AG20443 (cell line): ENCODE results near the gene WWC1.
"Not testable (repeated sequence)": the region's sequence is repeated elsewhere in the genome, so short reads cannot be mapped to it uniquely, and the experiment has no call there.

Source experiments
- DNase-seq: peaks from one replicate; pipeline ENCODE4 v3.0.0; 2012; ENCODE audit warnings: low spot score, mixed read lengths

Gene WWC1

DNA sequence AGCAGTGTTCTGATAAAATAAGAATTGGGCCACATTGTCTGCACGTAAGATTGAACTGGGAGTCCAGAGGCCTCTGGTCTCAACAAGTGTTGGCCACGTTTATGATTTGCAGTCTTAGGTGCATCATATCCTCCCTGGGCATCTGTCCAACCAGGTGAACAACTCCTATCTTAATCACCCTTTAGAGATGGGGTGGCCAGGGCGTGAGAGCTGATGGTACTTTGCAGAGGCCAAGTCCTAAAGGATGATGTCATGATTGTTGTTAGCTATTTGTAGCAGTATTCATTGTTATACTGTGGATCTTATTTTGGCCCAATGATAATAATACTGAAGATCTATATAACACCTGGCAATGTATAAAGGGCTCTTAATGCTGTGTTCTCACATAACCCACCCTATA lies 121.6 kb downstream of the WWC1 start:
- no peak for DNase-seq

- DNase-seq, result no peak
Observed at GRCh38 chr5:168413596-168413995, 122.2 kb downstream of the WWC1 start.

DNA sequence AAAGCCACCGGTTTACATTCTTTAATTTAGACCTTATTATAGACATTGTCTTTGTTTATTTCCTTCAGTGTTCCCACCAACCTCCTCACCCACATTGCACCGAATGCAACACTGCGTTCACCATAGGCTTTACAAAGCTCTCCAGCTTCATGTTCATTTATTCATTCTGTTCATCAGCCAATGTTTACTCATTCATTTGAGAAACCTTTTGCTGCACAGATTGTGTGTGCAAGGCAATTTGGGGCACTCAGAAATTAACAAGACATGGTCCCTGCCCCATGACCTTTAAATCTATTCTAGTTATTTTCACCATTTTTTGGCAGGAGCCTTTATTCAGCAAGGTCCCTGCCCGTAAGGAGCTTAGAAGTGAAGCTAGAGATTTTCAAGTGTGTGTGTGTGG lies 124.0 kb downstream of the WWC1 start:
- DNase-seq, result no peak

DNA sequence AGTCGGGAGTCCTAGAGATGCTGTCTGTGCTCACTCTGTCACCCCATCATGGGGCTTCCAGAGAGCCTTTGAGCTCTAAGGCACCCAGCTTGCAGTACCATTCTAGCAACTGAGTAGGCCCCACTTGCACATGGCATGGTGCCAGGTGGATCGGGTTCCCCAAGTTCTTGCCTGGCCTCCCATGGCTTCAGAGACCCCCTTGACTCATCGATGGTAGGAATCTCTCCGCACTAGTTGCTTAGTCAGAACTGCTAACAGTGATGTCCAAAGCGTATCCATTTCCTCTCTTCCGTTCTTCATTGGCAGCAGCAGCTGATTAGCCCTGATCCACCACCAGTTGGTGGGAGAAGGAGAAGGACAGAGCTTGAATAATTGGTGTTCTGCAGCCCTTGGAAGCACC lies 124.5 kb downstream of the WWC1 start:
- no peak for DNase-seq

- no peak for DNase-seq
Observed at GRCh38 chr5:168417731-168418429, 126.4 kb downstream of the WWC1 start.

DNA sequence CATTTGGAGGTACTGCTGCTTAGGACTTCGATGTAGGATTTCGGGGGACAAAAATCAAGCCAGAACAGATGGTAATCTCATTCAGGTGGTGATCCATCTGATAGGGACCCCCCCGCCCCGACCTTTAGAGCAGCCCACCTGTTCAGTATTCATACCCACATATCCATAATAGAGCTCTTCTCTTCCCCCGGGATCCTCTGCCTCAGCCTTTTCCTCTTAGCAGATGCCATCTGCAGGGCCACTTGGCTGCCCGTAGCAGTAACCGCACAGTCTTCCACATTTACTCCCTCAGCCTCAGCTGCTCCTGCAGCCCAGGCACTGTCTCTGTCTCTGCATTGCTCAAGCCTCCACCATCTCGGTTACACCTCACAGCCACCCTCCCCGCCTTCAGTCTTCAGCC lies 129.0 kb downstream of the WWC1 start:
- DNase-seq, result no peak

DNA sequence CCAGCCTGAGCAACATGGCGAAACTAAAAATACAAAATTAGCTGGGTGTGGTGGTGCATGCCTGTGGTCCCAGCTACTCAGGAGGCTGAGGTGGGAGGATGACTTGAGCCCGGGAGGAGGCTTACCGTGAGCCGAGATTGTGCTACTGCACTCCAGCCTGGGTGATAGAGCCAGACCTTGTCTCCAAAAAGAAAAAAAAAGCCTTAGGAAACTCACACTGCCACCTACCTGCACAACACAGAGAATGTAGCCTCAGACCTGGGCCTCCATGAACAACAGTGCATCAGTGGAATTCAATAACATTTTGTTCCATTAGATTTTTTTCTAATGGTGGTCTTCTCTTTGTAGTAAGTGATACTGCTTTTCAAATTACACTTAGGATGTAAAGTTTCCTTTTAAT lies 131.0 kb downstream of the WWC1 start:
- no peak for DNase-seq

DNA sequence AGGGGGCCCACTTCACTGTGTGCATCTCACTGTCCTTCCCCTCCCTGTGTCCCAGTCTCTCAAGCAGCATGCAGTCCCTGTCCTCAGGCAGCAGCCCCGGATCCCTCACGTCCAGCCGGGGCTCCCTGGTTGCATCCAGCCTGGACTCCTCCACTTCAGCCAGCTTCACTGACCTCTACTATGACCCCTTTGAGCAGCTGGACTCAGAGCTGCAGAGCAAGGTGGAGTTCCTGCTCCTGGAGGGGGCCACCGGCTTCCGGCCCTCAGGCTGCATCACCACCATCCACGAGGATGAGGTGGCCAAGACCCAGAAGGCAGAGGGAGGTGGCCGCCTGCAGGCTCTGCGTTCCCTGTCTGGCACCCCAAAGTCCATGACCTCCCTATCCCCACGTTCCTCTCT lies 132.0 kb downstream of the WWC1 start:
- no peak for DNase-seq

GRCh38 chr5:168423971-168424370 lies 132.5 kb downstream of the WWC1 start:
- DNase-seq, result no peak

DNA sequence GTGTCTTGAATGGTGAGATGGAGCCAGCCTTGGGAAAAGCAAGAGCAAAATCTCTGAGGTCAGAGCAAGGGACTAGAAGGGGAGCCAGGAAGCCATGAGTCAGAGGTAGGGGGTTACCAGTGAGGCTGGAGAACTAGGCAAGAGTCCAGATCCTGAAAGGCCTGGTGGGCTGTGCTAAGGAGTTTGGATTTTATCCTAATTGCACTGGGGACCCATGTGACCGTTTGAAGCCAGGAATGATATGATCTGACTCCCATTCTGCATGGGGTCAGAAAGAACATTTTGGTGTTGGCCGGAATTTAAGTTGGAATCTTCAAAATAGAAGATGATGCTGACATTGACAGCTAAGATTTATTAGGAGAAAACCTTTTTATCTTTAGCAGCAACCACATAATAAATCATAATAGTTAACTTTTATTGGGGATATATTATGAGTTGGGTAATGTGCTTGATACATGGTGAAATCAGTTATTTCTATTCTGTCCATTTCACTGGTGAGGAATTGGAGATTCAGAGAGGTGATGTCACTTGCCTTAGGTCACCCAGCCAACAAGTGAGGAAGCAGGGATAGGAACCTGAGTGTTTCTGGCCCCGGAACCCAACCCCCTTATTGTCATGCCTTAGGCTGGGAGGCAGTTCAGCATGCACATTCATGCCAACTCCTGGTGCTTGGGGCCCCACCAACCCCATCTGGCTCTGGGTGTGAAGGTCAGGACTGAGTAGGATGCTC lies 133.3 kb downstream of the WWC1 start:
- DNase-seq, result peak; percentile 53

DNA sequence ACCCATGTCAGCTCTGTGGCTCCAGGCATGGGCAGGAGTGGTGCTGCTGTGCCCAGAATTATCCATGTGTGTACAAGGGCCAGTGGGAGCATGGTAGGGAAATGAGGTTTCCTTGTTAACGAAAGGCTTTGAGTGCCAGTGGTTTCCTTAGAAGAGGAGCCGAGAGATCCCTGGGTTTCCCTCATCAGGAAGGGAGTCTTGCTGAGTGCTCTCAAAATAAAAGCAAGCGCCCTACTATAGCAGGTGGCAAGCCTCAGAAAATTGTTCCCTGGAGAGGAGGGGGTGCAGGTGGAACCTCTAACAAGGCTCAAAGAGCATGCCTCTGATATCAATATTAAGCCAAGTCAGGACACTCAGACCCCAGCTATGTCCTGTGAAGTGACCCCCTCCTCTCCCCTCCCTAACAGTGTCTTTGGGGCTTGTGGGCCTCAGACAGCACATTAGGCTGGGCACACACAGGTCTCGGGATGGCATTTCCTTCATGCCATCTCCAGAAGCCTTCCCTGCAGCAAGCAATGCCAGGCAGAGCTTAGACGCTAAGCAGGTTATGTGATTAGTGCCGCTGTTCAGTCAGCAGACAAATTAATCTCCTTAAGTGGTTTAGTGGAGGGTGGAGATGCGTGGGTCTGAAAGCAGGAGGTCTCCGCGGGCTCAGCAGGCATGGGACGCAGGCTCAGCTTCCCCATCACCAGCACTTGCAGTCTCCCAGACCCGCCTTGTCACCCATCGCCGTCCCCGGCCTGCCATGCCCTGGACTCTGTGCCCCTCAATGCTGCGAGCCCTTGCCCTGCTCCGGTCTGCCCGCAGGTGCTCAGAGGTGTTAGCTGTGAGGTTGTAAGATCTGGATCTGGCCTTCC lies 134.8 kb downstream of the WWC1 start:
- no peak for DNase-seq

DNA sequence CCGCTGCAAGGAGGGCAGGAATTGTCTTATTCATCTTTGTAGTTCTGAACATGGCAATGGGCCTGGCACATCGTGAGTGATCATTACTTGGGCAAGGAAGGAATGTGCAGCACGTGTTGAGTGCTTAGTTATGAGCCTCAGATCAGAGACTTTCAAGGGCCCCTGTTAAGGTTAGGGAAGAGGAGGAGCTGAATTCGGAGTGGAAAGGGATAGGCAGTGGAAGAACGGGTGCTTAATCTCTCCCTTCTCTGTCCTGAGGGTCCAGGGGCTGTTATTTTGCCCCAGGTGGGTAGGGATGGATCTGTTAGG lies 135.4 kb downstream of the WWC1 start:
- DNase-seq, result no peak

DNA sequence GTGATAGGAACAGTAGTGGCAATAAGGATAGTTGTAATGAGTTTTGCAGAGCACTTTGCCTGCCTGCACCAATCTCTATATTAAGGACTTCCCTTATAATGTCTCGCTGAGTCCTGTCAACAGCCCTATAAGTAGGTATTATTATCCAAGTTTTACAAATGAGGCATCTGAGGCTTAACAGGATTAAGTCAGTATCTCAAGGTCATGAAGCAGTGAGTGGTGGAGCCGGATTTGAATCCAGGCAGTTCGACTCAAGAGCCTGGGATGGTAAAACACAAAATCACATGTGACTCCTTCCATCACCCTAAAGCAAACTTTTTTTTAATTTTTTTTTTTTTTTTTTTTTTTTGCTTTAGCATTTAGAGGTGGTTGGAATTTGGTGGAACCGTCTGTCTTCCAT lies 135.8 kb downstream of the WWC1 start:
- no peak for DNase-seq

GRCh38 chr5:168428552-168428951 lies 137.1 kb downstream of the WWC1 start:
- no peak for DNase-seq

GRCh38 chr5:168430296-168430695 lies 138.9 kb downstream of the WWC1 start:
- no peak for DNase-seq

- no peak for DNase-seq
Observed at GRCh38 chr5:168432903-168433302, 141.5 kb downstream of the WWC1 start.

GRCh38 chr5:168434001-168434400 lies 142.6 kb downstream of the WWC1 start:
- no peak for DNase-seq

- peak; percentile 54 for DNase-seq
Observed at GRCh38 chr5:168434746-168435321, 143.4 kb downstream of the WWC1 start.

DNA sequence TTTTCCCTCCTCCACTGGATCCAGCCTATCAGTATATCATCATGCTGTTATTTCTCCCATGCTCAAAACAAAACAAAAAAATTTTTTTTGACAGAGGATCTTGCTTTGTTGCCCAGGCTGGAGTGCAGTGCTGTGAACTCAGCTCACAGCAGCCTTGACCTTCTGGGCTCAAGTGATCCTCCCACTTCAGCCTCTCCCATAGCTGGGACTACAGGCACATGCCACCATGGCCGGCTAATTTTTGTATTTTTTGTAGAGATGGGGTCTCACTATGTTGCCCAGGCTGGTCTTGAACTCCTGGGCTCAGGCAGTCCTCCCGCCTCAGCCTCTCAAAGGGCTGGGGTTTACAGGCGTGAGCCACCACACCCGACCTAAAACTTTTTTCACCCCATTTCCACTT lies 143.9 kb downstream of the WWC1 start:
- DNase-seq, result not testable (repeated sequence)

DNA sequence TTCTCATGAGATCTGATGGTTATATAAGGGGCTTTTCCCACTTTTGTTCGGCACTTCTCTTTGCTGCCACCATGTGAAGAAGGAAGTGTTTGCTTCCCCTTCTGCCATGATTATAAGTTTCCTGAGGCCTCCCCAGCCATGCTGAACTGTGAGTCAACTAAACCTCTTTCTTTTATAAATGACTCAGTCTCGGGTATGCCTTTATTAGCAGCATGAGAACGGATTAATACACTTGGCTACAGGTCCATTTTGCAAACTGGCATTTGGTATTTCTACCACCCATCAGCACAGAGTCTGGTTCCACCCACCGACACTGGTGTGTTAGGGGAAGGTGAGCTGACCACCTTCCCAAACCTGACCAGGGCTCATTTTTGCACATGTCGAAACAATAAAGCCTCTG lies 146.9 kb downstream of the WWC1 start:
- no peak for DNase-seq

DNA sequence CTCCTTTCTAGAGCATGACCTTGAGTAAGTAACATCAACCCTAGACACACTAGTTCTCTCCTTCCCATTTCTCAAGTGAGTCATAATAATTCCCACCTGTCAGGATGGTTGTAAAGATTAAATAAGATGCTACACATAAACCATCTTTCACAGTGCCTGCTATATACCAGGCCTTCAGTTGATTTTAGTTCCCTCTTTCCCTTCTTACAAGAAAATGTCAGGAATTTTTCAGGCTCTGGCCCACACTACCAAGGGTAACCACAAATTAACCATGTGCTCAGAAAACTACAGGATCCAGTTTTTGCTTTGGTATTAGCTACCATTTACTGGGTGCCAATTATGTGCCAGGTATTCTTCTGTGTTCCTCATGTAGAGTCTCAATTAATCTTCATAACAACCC lies 152.1 kb downstream of the WWC1 start:
- peak; percentile 34 for DNase-seq

GRCh38 chr5:168443950-168444700 lies 152.7 kb downstream of the WWC1 start:
- no peak for DNase-seq
